PC-3 (cell line): ENCODE measurements around the gene GALNT2.

Experiments
- EZH2phosphoT487 ChIP-seq: fragments of 300-600 bp; sonication (generic); IDR thresholded peaks from 2 replicates; pipeline ENCODE4 v1.6.1; 2018; ENCODE audit warnings: mild to moderate bottlenecking, antibody characterized with exemption, low read length, borderline replicate concordance
- TF ChIP-seq, protein P1 (sequence below): fragments of 300-600 bp; sonication (generic); conservative IDR thresholded peaks from 2 replicates; pipeline ENCODE4 v1.5.1; 2017; ENCODE audit warnings: antibody characterized with exemption, low read depth, mild to moderate bottlenecking, low read length

DNA sequence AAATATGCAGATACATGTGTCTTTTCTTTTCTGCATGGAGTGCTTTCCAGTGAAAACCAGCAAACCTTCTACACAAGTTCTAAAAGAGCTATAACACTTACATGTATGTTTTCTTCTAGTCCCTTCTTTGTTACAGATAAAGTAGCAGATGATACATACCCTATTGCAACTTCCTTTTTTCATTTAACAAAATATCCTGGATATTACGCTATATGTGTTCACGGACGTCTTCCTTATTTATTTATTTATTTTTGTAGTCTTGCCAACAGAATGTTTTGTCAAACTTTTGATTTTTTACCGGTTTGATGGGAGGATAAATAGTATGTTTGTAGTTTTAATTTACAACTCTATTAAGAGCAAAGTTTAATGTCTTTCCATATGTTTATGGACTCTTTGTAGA, 5.2 kb upstream of the GALNT2 start:
- TF ChIP-seq, protein P1, sequence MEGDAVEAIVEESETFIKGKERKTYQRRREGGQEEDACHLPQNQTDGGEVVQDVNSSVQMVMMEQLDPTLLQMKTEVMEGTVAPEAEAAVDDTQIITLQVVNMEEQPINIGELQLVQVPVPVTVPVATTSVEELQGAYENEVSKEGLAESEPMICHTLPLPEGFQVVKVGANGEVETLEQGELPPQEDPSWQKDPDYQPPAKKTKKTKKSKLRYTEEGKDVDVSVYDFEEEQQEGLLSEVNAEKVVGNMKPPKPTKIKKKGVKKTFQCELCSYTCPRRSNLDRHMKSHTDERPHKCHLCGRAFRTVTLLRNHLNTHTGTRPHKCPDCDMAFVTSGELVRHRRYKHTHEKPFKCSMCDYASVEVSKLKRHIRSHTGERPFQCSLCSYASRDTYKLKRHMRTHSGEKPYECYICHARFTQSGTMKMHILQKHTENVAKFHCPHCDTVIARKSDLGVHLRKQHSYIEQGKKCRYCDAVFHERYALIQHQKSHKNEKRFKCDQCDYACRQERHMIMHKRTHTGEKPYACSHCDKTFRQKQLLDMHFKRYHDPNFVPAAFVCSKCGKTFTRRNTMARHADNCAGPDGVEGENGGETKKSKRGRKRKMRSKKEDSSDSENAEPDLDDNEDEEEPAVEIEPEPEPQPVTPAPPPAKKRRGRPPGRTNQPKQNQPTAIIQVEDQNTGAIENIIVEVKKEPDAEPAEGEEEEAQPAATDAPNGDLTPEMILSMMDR = no peak
- TF ChIP-seq EZH2phosphoT487 = no peak
